Cardiac muscle cell (in vitro differentiated cells and primary cell): ENCODE measurements around the gene ZMAT5. TPM values are rescaled to one million over a fixed set of nuclear protein-coding genes. Genes with fewer than 3 reads are reported as not detected.

Experiments used
- DNase-seq, 2 donors: peaks; one replicate each; pipeline versions ENCODE4 v3.0.0 to v3.0.0-alpha.2; 2010 to 2017; ENCODE audit warnings: low read depth in 1 of 2, low spot score in 1 of 2
- H3K27ac ChIP-seq: fragments of 200-600 bp; sonication (generic); 2 replicates; pipeline ENCODE4 v1.5.1; 2016
- H3K27me3 ChIP-seq: fragments of 200-600 bp; sonication (generic); 2 replicates; pipeline ENCODE4 v1.6.0; 2016; ENCODE audit warnings: control low read depth
- H3K36me3 ChIP-seq: fragments of 200-600 bp; sonication (generic); 2 replicates; pipeline ENCODE4 v1.5.1; 2016; ENCODE audit warnings: control low read depth
- H3K4me1 ChIP-seq: fragments of 200-600 bp; sonication (generic); 2 replicates; pipeline ENCODE4 v1.8.1; 2017; ENCODE audit warnings: low read depth, mild to moderate bottlenecking, mixed run types
- H3K4me3 ChIP-seq: fragments of 200-600 bp; sonication (generic); 2 replicates; pipeline ENCODE4 v1.5.1; 2016; ENCODE audit warnings: mild to moderate bottlenecking
- H3K9me3 ChIP-seq: fragments of 200-600 bp; sonication (generic); 2 replicates; pipeline ENCODE4 v1.5.1; 2017; ENCODE audit warnings: low read depth, mild to moderate bottlenecking, control low read depth
- CTCF ChIP-seq: IDR thresholded peaks from 2 replicates; pipeline ENCODE4 v1.5.1; 2012; ENCODE audit warnings: low read depth, mild to moderate bottlenecking, low read length
- polyA plus RNA-seq: library from polyadenylated mRNA; unstranded; fragments of >200 nt; fragmentation: Nextera tagmentation; extraction: Ambion mirVana; gene quantifications from 2 replicates; pipeline ENCODE4 v1.2.1, GENCODE V29; 2016
- total RNA-seq: library from RNA; depleted of rRNA; stranded (reverse); fragments of >200 nt; gene quantifications from 2 replicates; pipeline ENCODE4 v1.2.3, GENCODE V29; 2016

Gene ZMAT5
- total and polyA plus RNA-seq, 2 experiments from 2014 or later, result 40.5 to 76.1 TPM

DNA sequence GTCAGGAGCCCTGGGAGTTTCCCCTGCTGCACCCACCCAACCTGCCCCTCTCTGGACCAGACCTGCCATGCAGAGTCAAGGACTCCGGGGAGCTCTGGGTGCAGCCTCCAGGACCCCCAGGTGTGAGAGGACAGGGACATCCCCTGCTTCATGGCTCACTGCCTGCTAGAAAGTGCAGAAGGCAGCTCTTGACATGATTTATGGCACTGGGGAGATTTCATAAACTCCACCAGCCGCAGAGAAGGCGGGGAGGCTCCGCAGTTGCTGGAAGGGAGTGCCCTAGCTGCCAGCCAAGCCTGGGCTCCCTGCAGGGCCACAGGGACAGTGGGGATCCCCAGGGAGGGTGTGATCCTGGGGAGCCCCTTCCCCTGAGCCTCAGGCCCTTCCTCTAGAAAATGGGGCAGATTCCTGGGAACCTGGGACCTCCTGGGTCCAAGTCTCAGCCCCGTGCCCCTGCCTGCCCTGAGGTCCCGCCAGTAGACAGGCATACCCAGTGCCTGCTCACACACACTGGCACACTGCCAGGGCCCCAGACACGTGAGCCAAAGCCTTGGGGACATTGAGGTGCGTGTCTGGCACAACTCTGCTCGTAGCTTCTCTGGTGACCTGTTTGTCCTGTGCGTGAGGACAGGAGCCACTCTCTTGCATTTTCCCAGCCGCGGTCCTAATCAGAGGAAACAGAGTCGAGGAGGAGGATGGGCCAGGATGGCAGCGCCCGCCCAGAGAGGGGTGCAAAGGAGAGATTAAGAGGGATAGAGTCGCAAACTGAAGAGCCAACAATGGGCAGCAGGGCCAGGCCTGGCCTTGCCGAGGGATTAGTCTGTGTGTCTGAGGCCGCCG, 33.2 kb downstream of the ZMAT5 start:
- no peak for TF ChIP-seq CTCF
- no peaks in the 10 kb centered on the region for H3K9me3 ChIP-seq
- H3K4me3 ChIP-seq, result no peak overlapping the region
- H3K4me1 ChIP-seq, result no peaks in the 10 kb centered on the region
- no peaks in the 10 kb centered on the region for H3K36me3 ChIP-seq
- peak in 1 of 2 donors; percentile 27 for DNase-seq
- H3K27me3 ChIP-seq, result no peaks in the 10 kb centered on the region
- H3K27ac ChIP-seq, result no peak overlapping the region

DNA sequence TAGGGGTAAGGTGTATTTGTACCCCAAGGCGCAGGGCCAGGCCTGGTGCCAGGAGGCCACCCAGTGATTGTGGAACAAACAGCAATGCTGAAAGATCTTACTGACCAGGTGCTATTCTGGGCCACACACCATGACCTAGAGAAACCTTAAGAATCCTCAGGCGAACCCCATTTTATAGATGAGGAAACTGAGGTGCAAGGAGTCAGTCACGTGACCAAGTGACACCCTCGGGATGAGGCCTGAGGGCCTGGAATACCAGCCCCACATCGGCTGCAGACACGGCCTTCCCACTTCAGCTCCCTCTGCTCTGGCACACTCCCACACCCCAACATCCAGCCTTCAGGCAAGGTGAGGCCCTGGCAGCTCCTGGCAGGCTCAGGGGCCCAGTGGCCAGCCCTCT, 33.9 kb downstream of the ZMAT5 start:
- no peaks in the 10 kb centered on the region for H3K9me3 ChIP-seq
- no peak for DNase-seq
- H3K36me3 ChIP-seq, result no peaks in the 10 kb centered on the region
- no peaks in the 10 kb centered on the region for H3K4me1 ChIP-seq
- no peaks in the 10 kb centered on the region for H3K27me3 ChIP-seq
- H3K27ac ChIP-seq, result no peak overlapping the region
- no peak overlapping the region for H3K4me3 ChIP-seq
- no peak for TF ChIP-seq CTCF

- Histone ChIP-seq H3K27ac (no peak overlapping the region), H3K4me3 (no peak overlapping the region), H3K9me3 (no peaks in the 10 kb centered on the region), H3K36me3 (no peaks in the 10 kb centered on the region), H3K4me1 (no peaks in the 10 kb centered on the region), H3K27me3 (no peaks in the 10 kb centered on the region)
- no peak for DNase-seq
- TF ChIP-seq CTCF, result no peak
These were observed 35.6 kb downstream of the ZMAT5 start for GRCh38 chr22:29731058-29731850.

GRCh38 chr22:29729161-29729560, 37.6 kb downstream of the ZMAT5 start:
- TF ChIP-seq CTCF, result no peak

DNA sequence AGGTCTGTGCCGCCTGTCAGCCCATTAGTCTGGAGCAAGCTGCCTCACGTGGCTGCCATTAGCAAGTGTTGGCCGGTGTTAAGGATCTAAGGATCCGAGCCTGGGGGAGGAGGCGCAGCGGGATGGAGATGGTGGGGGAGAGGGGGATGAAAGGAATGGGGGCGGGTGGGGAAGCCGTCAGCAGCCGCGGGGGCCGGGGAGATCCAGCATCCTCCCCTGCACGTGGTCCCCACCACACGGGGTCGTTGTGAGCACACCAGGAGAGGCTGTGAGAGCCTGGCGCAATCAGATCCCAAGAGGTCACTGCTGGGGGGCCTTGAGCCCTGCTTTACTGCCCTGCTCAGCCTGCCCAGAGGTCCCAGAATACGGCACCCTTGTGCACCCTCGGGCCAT, 39.7 kb downstream of the ZMAT5 start:
- no peak overlapping the region for H3K27ac ChIP-seq
- no peak overlapping the region for H3K4me3 ChIP-seq
- H3K36me3 ChIP-seq, result no peaks in the 10 kb centered on the region
- H3K4me1 ChIP-seq, result no peaks in the 10 kb centered on the region
- peaks cover 31% of the 10 kb centered on the region for H3K27me3 ChIP-seq
- TF ChIP-seq CTCF, result peak; percentile 39
- DNase-seq, result peak; percentile 37 to 58
- no peaks in the 10 kb centered on the region for H3K9me3 ChIP-seq

More at GRCh38 chr22:29729161-29729560, 37.6 kb downstream of the ZMAT5 start:
- Histone ChIP-seq H3K36me3 (no peaks in the 10 kb centered on the region), H3K27ac (no peak overlapping the region), H3K9me3 (no peaks in the 10 kb centered on the region), H3K4me3 (no peak overlapping the region), H3K27me3 (peaks cover 11% of the 10 kb centered on the region), H3K4me1 (no peaks in the 10 kb centered on the region)
- no peak for DNase-seq
